LHCN-M2 (cell line): ENCODE measurements around the gene CFAP206. TPM values are rescaled to one million over a fixed set of nuclear protein-coding genes. Genes with fewer than 3 reads are reported as not detected.
"Not testable (repeated sequence)": the region's sequence is repeated elsewhere in the genome, so short reads cannot be mapped to it uniquely, and the experiment has no call there.

Source experiments
- DNase-seq: peaks from one replicate; pipeline ENCODE4 v3.0.0-alpha.2; 2012; ENCODE audit warnings: low read depth
- total RNA-seq: library from RNA; depleted of rRNA; stranded (reverse); fragments of >200 nt; gene quantifications from 2 replicates; pipeline ENCODE4 v1.2.3, GENCODE V29; 2014

The CFAP206 gene
- total RNA-seq, 1 experiment from 2014 or later = 0.23 TPM

DNA sequence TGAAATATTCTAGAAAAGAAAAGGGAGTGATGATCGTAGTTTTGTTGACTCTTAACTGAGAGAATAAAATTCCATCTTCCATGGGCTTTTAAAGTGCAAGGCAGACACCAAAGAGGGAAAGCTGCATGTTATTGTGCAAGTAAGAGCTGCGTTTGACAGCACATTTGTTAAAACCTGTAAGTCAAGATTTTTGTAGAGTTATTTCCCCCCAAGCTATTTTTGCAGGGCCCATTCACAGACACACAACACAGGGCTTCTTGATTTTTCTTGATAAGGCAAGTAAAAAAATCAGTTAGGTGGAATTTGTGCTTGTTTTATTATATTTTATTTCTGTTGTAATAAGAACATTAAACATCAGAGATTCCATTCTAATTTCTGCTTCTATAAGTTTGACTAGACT lies 13.8 kb downstream of the CFAP206 start:
- DNase-seq = no peak

DNA sequence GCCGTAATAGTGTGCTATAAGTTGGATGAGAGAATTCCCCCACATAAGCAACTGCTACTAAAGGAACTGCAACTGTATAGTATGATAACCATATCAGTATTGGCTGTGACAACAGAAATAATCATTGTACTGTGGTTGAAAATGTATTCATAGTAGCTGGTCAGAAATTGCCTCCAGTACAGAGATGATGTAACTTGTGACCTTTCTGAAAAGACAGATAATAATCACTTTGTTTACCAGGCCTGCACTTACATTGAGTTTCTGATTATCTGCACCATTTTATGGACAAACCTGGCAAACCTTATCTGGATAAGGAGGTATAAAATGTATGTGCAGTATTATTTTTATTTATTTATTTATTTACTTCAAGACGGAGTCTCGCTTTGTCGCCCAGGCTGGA lies 19.0 kb downstream of the CFAP206 start:
- no peak for DNase-seq

DNA sequence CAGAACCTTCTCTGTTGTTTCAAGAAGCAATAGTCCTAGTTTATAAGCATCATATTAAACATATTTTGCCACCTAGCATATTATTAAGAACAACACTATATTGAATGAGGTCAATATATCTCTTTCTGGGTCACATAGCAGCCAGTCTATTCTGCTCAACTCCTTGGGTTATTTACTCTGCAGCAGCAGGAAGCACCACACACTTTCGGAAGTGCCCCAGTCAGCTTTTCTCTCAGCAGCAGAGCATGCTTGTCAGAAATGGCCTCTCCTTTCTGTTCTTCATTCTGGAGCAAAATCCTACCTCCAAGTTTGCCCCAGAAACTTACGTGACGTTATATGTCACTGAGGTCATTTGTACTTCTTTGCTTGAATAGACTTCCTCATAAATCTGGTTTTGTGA lies 22.7 kb downstream of the CFAP206 start:
- DNase-seq = no peak

DNA sequence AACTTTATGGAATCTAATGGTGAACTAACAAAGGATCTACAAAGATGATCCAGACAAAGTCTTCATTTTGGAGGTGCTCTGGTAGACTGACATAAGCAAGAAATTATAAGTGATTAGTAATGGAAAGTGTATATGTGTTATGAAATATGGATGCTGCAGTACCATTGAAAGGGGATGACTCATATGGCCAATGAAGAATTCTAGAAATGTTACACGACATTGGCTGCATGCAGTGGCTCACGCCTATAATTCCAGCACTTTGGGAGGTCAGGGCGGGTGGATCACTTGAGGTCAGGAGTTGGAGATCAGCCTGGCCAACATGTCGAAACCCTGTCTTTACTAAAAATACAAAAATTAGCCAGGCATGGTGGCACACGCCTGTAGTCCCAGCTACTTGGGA lies 23.5 kb downstream of the CFAP206 start:
- peak; percentile 45 for DNase-seq

DNA sequence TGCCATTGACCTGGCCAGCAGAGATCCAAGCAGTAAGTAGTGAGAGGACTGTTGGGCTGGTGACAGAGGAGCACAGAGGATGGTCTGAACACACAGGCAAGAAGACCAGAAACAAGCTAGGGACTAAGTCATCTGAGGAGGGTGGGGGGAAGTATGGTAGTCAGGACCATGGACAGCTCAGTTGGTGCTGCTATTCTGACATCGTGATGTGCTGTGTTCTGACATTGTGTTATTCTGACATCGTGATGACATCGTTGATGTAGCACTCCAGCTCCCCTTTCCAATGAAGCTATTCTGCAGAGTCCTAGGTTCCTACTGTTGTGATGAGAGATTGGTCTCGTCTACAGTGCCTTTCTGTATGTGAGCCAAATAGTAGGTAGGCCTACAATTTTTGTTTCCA lies 28.7 kb downstream of the CFAP206 start:
- peak; percentile 65 for DNase-seq

DNA sequence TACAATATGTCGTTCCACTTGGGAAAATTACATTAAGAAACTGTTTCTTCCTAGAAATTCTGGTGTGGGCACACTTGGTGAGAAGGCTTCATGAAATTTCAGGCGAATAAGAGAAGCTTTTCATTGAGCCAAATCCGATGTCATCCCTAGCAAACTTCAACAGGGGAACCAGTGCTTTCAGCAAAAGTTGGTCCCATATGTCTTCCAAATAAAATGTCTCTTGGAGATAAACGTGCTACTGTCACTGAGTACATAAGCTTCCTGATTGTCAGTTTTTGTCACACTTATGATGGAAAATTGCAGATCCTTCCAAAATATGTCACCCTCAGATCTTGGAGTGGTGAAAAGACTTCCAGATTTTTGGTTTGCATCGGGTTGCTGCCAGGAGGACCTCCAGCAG lies 33.9 kb downstream of the CFAP206 start:
- DNase-seq = no peak

DNA sequence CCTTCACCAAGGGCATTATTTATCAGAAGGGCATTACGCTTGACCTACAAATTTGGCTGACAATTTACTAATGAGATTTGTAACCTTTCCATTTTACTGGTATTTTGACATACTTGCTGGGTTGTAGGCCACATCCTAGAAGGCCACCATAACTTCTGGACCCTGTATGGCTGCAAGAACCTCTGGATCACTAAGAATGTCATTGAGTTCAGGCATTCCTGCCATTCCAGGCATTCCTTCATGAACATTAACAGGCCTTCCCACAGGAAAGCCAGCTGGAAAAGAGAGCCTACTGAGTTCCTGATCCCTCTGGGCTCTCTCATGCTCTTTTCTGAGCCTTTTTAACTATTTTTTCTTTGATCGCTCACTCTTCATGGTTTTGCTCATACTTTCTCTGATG lies 36.6 kb downstream of the CFAP206 start:
- no peak for DNase-seq

DNA sequence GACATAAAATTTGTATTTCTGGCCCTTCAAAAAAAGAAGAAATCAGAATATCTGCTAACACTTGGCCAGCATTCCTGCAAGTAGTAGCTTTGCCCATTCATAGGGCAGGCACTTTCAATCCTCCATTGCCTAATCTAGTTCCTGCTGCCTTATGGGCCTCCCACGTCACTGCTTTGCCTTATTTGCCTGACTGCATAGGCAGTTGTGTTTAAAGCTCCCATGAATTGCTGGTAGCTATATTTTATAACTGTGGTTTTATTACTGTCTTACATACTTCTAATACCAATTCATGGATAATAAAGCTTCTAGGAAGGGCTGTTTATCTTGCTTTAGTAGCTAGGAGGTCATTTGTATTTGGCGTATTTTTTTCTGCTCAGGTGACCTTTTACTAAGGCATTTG lies 57.3 kb downstream of the CFAP206 start:
- DNase-seq = no peak

DNA sequence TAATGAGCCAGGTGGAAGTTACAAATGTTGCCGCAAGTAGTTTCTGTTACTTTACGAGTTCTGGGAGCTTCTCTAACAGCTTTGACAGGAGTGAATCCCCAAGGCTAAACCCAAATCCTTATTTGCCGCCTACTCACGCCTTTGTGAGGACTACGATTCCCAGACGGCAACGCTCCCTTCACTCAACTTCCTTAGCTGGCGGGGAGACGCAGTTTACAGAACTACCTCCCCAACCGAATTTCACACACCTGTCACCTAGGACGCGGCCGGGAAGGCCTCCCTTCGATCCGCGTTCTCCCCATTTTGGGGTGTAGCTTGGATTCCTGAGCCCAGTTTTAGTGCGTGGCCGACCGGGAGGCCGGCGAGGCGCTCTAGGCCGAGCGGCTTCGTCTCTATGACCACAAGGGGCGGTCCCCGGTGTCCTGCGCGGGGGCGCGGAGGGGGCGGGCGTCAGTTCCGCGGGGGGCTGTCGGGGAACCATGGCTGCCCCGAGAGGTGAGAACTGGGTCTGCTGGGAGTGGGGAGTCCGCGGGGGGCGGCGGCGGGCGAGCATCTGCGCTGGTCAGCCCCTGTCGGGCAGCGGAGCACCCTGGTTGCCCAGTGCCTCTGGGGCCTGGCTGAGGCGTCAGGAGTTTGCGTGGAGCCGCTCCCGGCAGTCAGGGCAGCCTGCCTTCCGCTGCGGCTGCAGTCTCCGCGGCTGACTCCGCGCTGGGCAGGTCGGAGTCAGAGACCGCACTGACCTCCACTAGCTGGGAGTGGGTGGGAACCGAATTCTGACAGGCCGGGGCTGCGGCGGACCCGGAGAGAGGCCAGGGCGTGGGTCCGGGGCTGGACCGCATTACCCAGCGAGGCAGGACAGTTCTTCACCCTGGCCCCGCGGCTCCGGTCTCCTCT lies 65.0 kb downstream of the CFAP206 start, which contains the start of gene SLC35A1:
Gene SLC35A1 (plus strand): TSS at position 450 of the 894 bp plus-strand sequence. CDS start 30 bp downstream, at position 480.
- DNase-seq = peak; percentile 77

DNA sequence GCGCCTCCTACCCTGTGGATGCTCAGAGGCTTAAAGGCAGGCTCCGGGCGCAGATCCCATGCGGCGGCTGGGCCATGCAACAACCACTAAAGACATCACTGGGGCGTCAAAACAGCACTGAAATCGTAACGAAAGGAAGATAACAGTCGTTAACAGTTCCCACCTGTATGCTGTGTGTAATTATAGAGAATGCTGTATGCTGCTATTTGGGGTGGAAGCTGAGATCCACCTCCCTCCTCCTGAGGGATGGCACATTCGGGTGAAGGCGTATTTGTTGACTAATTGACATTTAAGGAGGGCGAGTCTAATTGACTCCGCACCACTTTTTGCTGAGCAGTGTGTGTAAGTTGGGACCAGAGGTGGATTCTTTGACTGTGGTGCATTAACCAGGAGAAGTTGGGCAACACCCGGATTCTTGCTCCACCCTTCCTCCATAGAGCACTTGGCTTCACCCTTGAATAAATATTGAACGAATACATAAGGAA lies 65.7 kb downstream of the CFAP206 start:
- peak; percentile 48 for DNase-seq

DNA sequence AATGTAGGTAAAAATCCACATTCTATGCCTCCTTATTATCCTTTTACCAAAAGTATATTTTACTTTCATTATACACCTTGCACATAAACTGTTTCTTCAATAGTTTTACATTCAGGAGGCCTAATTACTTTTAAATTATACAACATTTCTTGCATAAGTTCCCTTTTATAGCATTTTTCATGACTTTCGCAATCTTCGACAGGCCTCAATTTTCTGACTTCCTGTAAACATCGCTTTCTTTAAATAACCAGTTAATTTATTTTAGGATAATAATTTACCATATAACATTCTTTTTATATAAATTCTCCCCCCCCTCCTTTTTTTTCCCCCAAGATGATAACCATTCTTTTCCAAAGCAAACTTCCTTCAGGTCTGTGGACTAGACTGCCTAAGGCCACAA lies 74.2 kb downstream of the CFAP206 start:
- DNase-seq = no peak

DNA sequence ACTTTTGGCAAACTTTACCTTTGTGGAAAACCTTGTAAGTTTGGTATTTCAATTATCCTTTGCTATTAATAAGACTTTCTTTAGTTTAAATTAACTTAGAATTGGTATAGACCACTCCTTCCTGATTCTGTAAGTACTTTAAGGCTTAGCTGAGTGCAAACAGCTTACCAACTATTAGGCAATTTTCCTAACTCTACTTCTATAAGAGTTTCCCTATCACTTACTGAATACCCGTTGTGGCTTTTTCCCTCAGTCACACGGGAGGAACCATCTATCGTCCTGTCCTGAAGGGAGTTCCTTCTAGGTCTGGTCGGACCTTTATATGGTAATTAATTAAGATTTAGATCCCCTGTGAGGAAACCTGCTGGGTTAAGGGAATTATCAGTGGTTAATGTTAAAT lies 74.6 kb downstream of the CFAP206 start:
- DNase-seq = no peak

DNA sequence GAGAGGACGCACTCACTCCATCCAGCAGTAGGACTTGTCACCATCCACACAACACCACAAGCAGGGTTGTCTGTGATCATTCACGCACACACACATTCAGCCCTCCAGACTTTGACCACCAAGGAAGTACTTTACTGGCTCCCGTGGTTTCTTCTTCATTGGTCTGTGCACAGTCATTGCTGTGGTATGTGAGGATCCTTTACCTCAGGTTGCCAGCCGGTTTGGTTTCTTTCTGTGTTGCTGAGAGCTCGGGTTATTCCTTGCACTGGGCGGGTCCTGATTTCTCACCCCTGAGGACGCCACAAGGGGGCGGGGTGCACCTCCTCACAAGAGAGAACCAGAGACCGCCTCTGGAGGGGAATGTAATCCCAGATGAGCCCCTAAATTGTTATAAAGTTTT lies 76.2 kb downstream of the CFAP206 start:
- peak; percentile 74 for DNase-seq

DNA sequence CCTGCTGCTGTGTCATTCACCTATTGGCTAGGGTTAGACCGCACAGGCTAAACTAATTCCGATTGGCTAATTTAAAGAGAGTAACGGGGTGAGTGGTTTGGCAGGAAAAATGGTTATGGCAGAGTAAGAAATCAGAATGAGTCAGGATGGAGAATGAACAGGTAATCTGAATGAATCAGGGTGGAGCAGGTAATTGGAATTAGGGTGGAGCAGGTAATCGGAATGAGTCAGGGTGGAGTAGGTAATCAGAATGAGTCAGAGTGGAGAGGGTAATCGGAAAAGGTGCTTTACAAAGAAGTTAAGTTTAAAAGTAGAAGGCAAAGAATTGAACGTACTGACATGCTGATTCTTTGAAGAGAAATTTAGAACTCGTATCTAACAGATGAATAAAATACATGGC lies 76.7 kb downstream of the CFAP206 start:
- no peak for DNase-seq

DNA sequence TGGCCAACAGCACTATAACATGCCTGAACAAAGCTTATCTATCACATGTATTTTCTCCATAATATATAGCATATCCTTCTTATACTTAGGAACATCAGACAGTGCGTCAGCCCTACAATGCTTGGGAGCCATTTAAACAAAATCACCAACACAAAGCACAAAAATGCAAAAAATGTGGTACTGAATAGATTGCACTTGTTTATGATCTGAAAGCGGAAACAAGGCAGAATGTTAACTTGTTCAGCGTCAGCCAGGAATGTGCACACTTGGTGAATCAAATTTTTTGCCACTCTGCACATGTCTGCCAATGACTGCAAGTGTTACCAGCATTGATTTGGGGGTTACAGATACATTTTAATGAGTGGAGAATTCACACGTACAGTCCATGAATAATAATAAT lies 79.8 kb downstream of the CFAP206 start:
- DNase-seq = no peak

DNA sequence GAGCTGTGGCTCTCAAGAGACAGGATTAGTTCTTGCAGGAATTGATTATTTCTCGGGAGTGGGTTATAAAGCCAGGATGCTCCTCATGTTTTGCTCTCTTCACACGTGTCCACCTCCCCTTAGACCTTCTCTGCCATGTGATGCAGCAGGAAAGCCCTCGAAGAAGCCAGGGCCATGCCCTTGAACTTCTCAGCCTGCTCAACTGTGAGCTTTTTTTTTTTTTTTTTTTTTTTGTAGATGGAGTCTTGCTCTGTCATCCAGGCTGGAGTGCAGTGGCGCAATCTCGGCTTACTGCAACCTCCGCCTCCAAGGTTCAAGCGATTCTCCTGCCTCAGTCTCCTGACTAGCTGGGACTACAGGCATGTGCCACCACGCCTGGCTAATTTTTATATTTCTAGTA lies 81.6 kb downstream of the CFAP206 start:
- DNase-seq = not testable (repeated sequence)

DNA sequence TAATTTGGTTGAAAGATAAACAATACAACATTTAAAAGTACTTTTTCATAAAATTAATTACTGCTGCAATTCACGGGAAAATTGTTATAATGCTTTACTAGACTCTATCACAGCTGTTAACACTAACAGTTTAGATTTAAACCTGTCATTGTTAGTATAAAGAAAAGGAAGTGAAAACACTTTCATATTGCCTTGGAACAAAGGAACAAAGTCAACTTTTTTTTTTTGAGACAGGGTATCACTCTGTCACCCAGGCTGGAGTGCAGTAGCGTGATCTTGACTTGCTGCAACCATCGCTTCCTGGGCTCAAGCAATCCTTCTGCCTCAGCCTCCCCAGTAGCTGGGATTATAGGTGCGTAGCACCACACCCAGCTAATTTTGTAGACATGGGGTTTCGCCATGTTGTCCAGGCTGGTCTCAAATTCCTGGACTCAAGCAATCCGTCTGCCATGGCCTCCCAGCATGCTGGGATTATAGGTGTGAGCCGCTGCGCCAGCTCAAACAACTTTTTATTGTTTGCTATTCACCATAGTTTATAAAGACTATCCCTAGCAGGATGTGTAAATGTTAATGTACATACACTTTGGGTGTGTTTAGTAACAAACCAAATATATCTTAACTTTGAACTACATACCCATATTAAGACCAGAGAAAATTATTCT lies 87.1 kb downstream of the CFAP206 start:
- DNase-seq = no peak

DNA sequence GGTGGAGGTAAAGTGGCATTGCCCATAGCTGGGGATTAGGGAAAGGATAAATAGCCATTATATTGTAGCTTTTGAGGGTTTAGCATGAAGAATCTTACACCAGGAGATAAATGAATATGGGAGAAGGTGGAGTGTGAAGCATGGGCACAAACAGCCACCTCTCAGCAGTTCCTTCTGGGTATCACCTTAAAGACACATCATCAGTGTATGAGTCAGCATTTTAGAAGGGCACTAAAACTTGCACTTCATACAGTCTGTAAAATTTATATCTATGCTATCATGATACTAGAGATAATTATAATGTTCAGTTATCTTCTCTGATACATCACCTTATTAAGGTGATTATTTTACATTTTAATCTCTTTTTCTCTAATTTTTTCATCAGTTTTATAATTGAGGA lies 90.3 kb downstream of the CFAP206 start:
- no peak for DNase-seq

DNA sequence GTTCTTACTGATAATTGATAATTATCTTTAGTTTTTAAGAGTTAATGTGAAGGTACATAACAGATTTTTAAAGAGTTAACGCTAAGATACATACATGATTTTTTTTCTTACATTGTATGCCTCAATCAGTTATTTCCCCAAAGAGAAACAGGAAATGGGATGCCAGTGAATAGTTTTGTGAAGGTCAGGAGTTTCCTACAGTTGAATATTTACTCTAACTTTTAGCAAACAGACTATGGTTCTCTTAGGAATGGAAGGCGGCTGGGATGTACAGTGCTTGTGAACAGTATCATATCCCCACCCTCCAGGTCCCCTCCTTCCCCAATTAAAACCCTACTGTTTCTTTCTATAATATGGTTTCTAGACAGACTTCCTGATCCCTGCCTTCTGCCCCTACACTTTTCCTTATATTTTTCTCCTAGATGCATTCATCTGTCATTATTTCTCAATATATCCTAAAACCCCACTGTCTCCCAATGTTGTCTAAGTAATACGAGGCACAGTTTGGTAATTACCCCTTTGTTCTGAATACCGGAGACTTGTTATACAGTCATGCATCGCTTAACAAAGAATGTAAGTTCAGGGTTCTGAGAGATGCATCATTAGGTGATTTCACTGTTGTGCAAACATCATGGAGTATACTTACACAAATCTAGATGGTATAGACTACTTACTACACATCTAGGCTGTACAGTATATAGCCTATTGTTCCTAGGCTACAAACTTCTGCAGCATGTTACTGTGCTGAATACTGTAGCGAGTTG lies 94.2 kb downstream of the CFAP206 start:
- no peak for DNase-seq

DNA sequence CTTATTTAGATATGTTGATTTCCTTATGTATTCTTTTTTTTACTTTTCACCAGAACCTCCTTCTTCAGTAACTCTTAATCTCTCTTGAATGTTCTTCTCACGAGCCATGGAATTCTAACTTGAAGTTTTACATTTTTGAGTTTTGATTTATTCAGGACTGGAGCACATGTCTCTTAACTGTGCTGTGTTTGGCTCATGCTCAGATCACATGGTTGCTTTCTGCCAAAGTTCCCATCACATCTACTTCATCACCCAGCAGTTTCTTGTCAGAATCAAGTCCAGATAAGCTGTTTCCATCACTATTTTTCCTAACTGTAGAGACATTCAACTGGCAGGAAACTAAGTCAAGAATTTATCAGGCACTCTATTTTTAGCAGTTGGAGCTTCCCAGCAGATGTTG lies 96.7 kb downstream of the CFAP206 start:
- no peak for DNase-seq
